WTC11 (cell line): Measurements from ENCODE around the gene ATP5MC3. TPM values are rescaled to one million over a fixed set of nuclear protein-coding genes. Genes with fewer than 3 reads are reported as not detected.

Source experiments
- ATAC-seq: fragments of 200-7000 bp; cut with Tn5 transposase; 2 replicates; pipeline ENCODE4 v1.10.0; 2021; ENCODE audit warnings: mild to moderate bottlenecking, moderate library complexity
- CTCF ChIA-PET: fragments of 300-600 bp; sonication (Branson Sonifier 250); formaldehyde crosslinking; loops from one replicate; lab custom pipeline; 2021; ENCODE audit warnings: antibody characterized with exemption; lab: Charles Lee
- POLR2A ChIA-PET: fragments of 350-600 bp; sonication (Branson Sonifier 250); formaldehyde crosslinking; loops from one replicate; lab custom pipeline; 2021; ENCODE audit warnings: antibody characterized with exemption; lab: Charles Lee
- DNase-seq: peaks from one replicate; pipeline ENCODE4 v3.0.0; 2021; ENCODE audit warnings: low spot score
- H3K27ac Mint-ChIP-seq: 2 replicates; pipeline ENCODE4 v1.8.0; 2021; ENCODE audit warnings: mixed read lengths
- H3K27me3 Mint-ChIP-seq: 2 replicates; pipeline ENCODE4 v1.8.0; 2021; ENCODE audit warnings: low read depth, mild to moderate bottlenecking, moderate library complexity, mixed read lengths
- H3K36me3 Mint-ChIP-seq: 2 replicates; pipeline ENCODE4 v1.8.0; 2021; ENCODE audit warnings: mixed read lengths
- H3K4me1 Mint-ChIP-seq: 2 replicates; pipeline ENCODE4 v1.8.0; 2022; ENCODE audit warnings: mixed read lengths
- H3K4me3 Mint-ChIP-seq: 2 replicates; pipeline ENCODE4 v1.8.0; 2021; ENCODE audit warnings: mild to moderate bottlenecking, moderate library complexity, mixed read lengths
- H3K9me3 Mint-ChIP-seq: 2 replicates; pipeline ENCODE4 v1.8.0; 2021; ENCODE audit warnings: mixed read lengths
- ARID4B ChIP-seq: sonication (generic); formaldehyde crosslinking; IDR thresholded peaks from 2 replicates; pipeline ENCODE4 v1.8.0; 2023; ENCODE audit warnings: missing genetic modification reagents, mild to moderate bottlenecking, borderline replicate concordance
- ATF3 ChIP-seq: sonication (generic); formaldehyde crosslinking; conservative IDR thresholded peaks from 2 replicates; pipeline ENCODE4 v1.8.1; 2022; ENCODE audit warnings: mild to moderate bottlenecking, missing genetic modification reagents
- CBFB ChIP-seq: sonication (generic); formaldehyde crosslinking; IDR thresholded peaks from 2 replicates; pipeline ENCODE4 v1.8.1; 2022; ENCODE audit warnings: mild to moderate bottlenecking, low read depth, missing genetic modification reagents
- E2F4 ChIP-seq: sonication (generic); formaldehyde crosslinking; IDR thresholded peaks from 2 replicates; pipeline ENCODE4 v1.8.1; 2022; ENCODE audit warnings: low read depth, mild to moderate bottlenecking, moderate library complexity, missing genetic modification reagents, borderline replicate concordance
- EMX1 ChIP-seq: fragments of 250-450 bp; sonication (Bioruptor Pico); IDR thresholded peaks from 2 replicates; pipeline ENCODE4 v1.8.0; 2021; ENCODE audit warnings: mild to moderate bottlenecking
- ETV6 ChIP-seq: sonication (generic); formaldehyde crosslinking; IDR thresholded peaks from 2 replicates; pipeline ENCODE4 v1.8.1; 2022; ENCODE audit warnings: mild to moderate bottlenecking, missing genetic modification reagents
- FOXJ3 ChIP-seq: sonication (generic); formaldehyde crosslinking; IDR thresholded peaks from 2 replicates; pipeline ENCODE4 v1.9.0; 2021; ENCODE audit warnings: missing genetic modification reagents, mild to moderate bottlenecking, borderline replicate concordance
- FOXK1 ChIP-seq: sonication (generic); formaldehyde crosslinking; IDR thresholded peaks from 2 replicates; pipeline ENCODE4 v1.8.0; 2022; ENCODE audit warnings: mild to moderate bottlenecking, moderate library complexity, missing genetic modification reagents
- FOXP4 ChIP-seq: sonication (generic); formaldehyde crosslinking; IDR thresholded peaks from 2 replicates; pipeline ENCODE4 v1.8.0; 2022; ENCODE audit warnings: mild to moderate bottlenecking, missing genetic modification reagents
- IRF2 ChIP-seq: sonication (generic); formaldehyde crosslinking; IDR thresholded peaks from 2 replicates; pipeline ENCODE4 v1.8.0; 2022; ENCODE audit warnings: low read depth, missing genetic modification reagents, borderline replicate concordance
- JAZF1 ChIP-seq: fragments of 250-450 bp; sonication (Bioruptor Pico); IDR thresholded peaks from 2 replicates; pipeline ENCODE4 v1.9.0; 2021; ENCODE audit warnings: moderate library complexity, mild to moderate bottlenecking, inconsistent platforms
- JUN ChIP-seq: sonication (generic); formaldehyde crosslinking; IDR thresholded peaks from 2 replicates; pipeline ENCODE4 v1.8.0; 2023; ENCODE audit warnings: mild to moderate bottlenecking, missing genetic modification reagents
- KAT7 ChIP-seq: sonication (generic); formaldehyde crosslinking; IDR thresholded peaks from 2 replicates; pipeline ENCODE4 v1.8.1; 2023; ENCODE audit warnings: missing genetic modification reagents, mild to moderate bottlenecking, borderline replicate concordance
- MXD4 ChIP-seq: fragments of 250-450 bp; sonication (Bioruptor Pico); IDR thresholded peaks from 2 replicates; pipeline ENCODE4 v1.8.0; 2021; ENCODE audit warnings: mild to moderate bottlenecking, moderate library complexity, borderline replicate concordance
- NFATC4 ChIP-seq: fragments of 250-450 bp; sonication (Bioruptor Pico); IDR thresholded peaks from 2 replicates; pipeline ENCODE4 v1.9.0; 2021; ENCODE audit warnings: mild to moderate bottlenecking
- NFE2L1 ChIP-seq: sonication (generic); formaldehyde crosslinking; IDR thresholded peaks from 2 replicates; pipeline ENCODE4 v1.8.1; 2023; ENCODE audit warnings: missing genetic modification reagents
- PRRX2 ChIP-seq: fragments of 250-450 bp; sonication (Bioruptor Pico); IDR thresholded peaks from 2 replicates; pipeline ENCODE4 v1.8.0; 2021; ENCODE audit warnings: mild to moderate bottlenecking
- RELA ChIP-seq: sonication (generic); formaldehyde crosslinking; IDR thresholded peaks from 2 replicates; pipeline ENCODE4 v1.8.1; 2022; ENCODE audit warnings: missing genetic modification reagents, mild to moderate bottlenecking, borderline replicate concordance
- STAT6 ChIP-seq: sonication (generic); formaldehyde crosslinking; conservative IDR thresholded peaks from 2 replicates; pipeline ENCODE4 v1.8.1; 2023; ENCODE audit warnings: mild to moderate bottlenecking, low read depth, missing genetic modification reagents, moderate library complexity
- ZBTB21 ChIP-seq: sonication (generic); formaldehyde crosslinking; IDR thresholded peaks from 2 replicates; pipeline ENCODE4 v1.8.1; 2023; ENCODE audit warnings: mild to moderate bottlenecking, missing genetic modification reagents, borderline replicate concordance
- total RNA-seq: library from RNA; stranded (reverse); gene quantifications from 3 replicates; pipeline ENCODE4 v1.2.3, GENCODE V29; 2021
- TF ChIP-seq, protein P1 (sequence below): sonication (generic); formaldehyde crosslinking; IDR thresholded peaks from 2 replicates; pipeline ENCODE4 v1.8.1; 2022; ENCODE audit warnings: mild to moderate bottlenecking, missing genetic modification reagents, moderate library complexity, borderline replicate concordance
- TF ChIP-seq, protein P2 (sequence below): sonication (generic); formaldehyde crosslinking; IDR thresholded peaks from 2 replicates; pipeline ENCODE4 v1.8.1; 2023; ENCODE audit warnings: mild to moderate bottlenecking, missing genetic modification reagents, moderate library complexity
- TF ChIP-seq, protein P3 (sequence below): sonication (generic); formaldehyde crosslinking; IDR thresholded peaks from 2 replicates; pipeline ENCODE4 v1.8.1; 2023; ENCODE audit warnings: mild to moderate bottlenecking, moderate library complexity, missing genetic modification reagents

ATP5MC3 gene
- total RNA-seq, 1 experiment from 2014 or later = 370 TPM

GRCh38 chr2:175188761-175189160 lies 7.3 kb upstream of the ATP5MC3 start (continued):
- TF ChIP-seq E2F4 (CRISPR knock-in tag) (no peak), FOXK1 (no peak), PRRX2 (CRISPR knock-in tag) (no peak), FOXP4 (CRISPR knock-in tag) (no peak)
- TF ChIP-seq, protein P1, sequence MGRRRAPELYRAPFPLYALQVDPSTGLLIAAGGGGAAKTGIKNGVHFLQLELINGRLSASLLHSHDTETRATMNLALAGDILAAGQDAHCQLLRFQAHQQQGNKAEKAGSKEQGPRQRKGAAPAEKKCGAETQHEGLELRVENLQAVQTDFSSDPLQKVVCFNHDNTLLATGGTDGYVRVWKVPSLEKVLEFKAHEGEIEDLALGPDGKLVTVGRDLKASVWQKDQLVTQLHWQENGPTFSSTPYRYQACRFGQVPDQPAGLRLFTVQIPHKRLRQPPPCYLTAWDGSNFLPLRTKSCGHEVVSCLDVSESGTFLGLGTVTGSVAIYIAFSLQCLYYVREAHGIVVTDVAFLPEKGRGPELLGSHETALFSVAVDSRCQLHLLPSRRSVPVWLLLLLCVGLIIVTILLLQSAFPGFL (CRISPR knock-in tag) = no peak

DNA sequence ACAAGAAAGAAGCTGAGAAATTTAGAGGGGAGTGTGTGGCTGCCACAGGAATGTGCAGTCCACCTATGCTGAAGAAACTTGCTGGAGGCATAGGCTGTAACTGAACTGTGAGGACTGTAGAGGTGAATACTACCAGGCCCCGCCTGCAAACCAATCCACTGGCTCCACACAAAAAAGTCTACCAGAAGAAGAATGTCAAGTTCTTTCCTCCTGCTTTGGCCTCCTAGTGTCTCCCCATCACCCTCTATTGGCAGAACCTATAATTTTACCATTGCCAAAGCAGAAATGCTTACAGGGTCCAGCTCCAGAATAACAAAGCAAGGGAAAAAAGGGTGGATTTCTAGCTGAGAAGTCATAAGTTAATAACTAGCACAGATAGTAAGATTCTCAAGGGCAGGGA lies 5.9 kb upstream of the ATP5MC3 start:
- peaks cover 15% of the 10 kb centered on the region for H3K9me3 Mint-ChIP-seq
- CTCF ChIA-PET = interaction anchor here (0.6 to 1.7 kb wide), 7 partner anchors 9 to 811 kb away, joined by 3 to 8 read pairs (median 3); no protein-coding TSS in a partner anchor
- no peak overlapping the region for H3K27ac Mint-ChIP-seq
- POLR2A ChIA-PET = no interaction called here
- peaks cover 2% of the 10 kb centered on the region; the same call in 1 of the 2 replicates for H3K36me3 Mint-ChIP-seq
- 0 out of 2 replicates have a peak, but pooled peaks cover 6% of the 10 kb centered on the region for H3K4me1 Mint-ChIP-seq
- no peak overlapping the region for H3K4me3 Mint-ChIP-seq
- ATAC-seq = peak; percentile 99
- peaks cover 11% of the 10 kb centered on the region; the same call in 1 of the 2 replicates for H3K27me3 Mint-ChIP-seq
- DNase-seq = no peak
- no peak for TF ChIP-seq NFATC4
- no peak for TF ChIP-seq JAZF1 (CRISPR knock-in tag)
- TF ChIP-seq, protein P2, sequence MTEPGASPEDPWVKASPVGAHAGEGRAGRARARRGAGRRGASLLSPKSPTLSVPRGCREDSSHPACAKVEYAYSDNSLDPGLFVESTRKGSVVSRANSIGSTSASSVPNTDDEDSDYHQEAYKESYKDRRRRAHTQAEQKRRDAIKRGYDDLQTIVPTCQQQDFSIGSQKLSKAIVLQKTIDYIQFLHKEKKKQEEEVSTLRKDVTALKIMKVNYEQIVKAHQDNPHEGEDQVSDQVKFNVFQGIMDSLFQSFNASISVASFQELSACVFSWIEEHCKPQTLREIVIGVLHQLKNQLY (CRISPR knock-in tag) = no peak
- no peak for TF ChIP-seq ZBTB21 (CRISPR knock-in tag)
- no peak for TF ChIP-seq IRF2 (CRISPR knock-in tag)
- no peak for TF ChIP-seq JUN
- no peak for TF ChIP-seq MXD4 (CRISPR knock-in tag)
- TF ChIP-seq ARID4B (CRISPR knock-in tag) = no peak
- no peak for TF ChIP-seq FOXJ3 (CRISPR knock-in tag)
- TF ChIP-seq ETV6 = no peak
- no peak for TF ChIP-seq EMX1 (CRISPR knock-in tag)
- TF ChIP-seq ATF3 (CRISPR knock-in tag) = no peak
- TF ChIP-seq NFE2L1 (CRISPR knock-in tag) = no peak
- TF ChIP-seq RELA (CRISPR knock-in tag) = no peak
- TF ChIP-seq KAT7 (CRISPR knock-in tag) = no peak
- no peak for TF ChIP-seq STAT6 (CRISPR knock-in tag)
- no peak for TF ChIP-seq CBFB (CRISPR knock-in tag)
- TF ChIP-seq, protein P3, sequence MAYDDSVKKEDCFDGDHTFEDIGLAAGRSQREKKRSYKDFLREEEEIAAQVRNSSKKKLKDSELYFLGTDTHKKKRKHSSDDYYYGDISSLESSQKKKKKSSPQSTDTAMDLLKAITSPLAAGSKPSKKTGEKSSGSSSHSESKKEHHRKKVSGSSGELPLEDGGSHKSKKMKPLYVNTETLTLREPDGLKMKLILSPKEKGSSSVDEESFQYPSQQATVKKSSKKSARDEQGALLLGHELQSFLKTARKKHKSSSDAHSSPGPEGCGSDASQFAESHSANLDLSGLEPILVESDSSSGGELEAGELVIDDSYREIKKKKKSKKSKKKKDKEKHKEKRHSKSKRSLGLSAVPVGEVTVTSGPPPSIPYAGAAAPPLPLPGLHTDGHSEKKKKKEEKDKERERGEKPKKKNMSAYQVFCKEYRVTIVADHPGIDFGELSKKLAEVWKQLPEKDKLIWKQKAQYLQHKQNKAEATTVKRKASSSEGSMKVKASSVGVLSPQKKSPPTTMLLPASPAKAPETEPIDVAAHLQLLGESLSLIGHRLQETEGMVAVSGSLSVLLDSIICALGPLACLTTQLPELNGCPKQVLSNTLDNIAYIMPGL (CRISPR knock-in tag) = no peak
